OCI-LY1 (cell line): ENCODE measurements around the gene SRCIN1.

Source experiments
- H2AFZ ChIP-seq: fragments of 200-600 bp; sonication (generic), shearing (Covaris generic); 2 replicates; pipeline ENCODE4 v1.6.0; 2014; ENCODE audit warnings: antibody characterized with exemption, mild to moderate bottlenecking, low read length
- H3F3A ChIP-seq: fragments of 200-600 bp; sonication (generic), shearing (Covaris generic); 2 replicates; pipeline ENCODE4 v1.6.0; 2014; ENCODE audit warnings: mild to moderate bottlenecking, antibody characterized with exemption, low read length, moderate library complexity; ENCODE audit not compliant: insufficient read depth
- H3K27ac ChIP-seq: fragments of 200-600 bp; sonication (generic); 2 replicates; pipeline ENCODE4 v1.5.1; 2014; ENCODE audit warnings: low read length, mixed run types, mild to moderate bottlenecking, low read depth; ENCODE audit not compliant: poor library complexity, severe bottlenecking
- H3K27me3 ChIP-seq: fragments of 200-600 bp; sonication (generic); 2 replicates; pipeline ENCODE4 v1.6.0; 2014; ENCODE audit warnings: antibody characterized with exemption, mild to moderate bottlenecking, low read length, moderate library complexity; ENCODE audit not compliant: insufficient read depth
- H3K36me3 ChIP-seq: fragments of 200-600 bp; sonication (generic); 2 replicates; pipeline ENCODE4 v1.6.1; 2014; ENCODE audit warnings: mild to moderate bottlenecking, antibody characterized with exemption, low read length, moderate library complexity, mixed read lengths; ENCODE audit not compliant: insufficient read depth
- H3K4me1 ChIP-seq: fragments of 200-600 bp; sonication (generic); 2 replicates; pipeline ENCODE4 v1.5.1; 2014; ENCODE audit warnings: mild to moderate bottlenecking, low read length, moderate library complexity; ENCODE audit not compliant: insufficient read depth, severe bottlenecking
- H3K4me2 ChIP-seq: fragments of 200-600 bp; sonication (generic), shearing (Covaris generic); 2 replicates; pipeline ENCODE4 v1.6.1; 2014; ENCODE audit warnings: low read length
- H3K4me3 ChIP-seq: fragments of 200-600 bp; sonication (generic); 2 replicates; pipeline ENCODE4 v1.5.1; 2014; ENCODE audit warnings: low read length, low read depth, mild to moderate bottlenecking, mixed read lengths; ENCODE audit not compliant: poor library complexity, severe bottlenecking
- H3K79me2 ChIP-seq: fragments of 200-600 bp; shearing (Covaris generic); 2 replicates; pipeline ENCODE4 v1.6.1; 2016; ENCODE audit warnings: mixed run types, low read length, mixed read lengths; ENCODE audit not compliant: insufficient read depth
- H3K9ac ChIP-seq: fragments of 200-600 bp; sonication (generic), shearing (Covaris generic); 2 replicates; pipeline ENCODE4 v1.6.1; 2014; ENCODE audit warnings: mild to moderate bottlenecking, low read length, mixed read lengths
- H3K9me2 ChIP-seq: fragments of 200-600 bp; sonication (generic), shearing (Covaris generic); 2 replicates; pipeline ENCODE4 v1.6.1; 2014; ENCODE audit warnings: low read depth, mild to moderate bottlenecking, low read length, mixed read lengths
- H3K9me3 ChIP-seq: fragments of 200-600 bp; shearing (Covaris generic); 2 replicates; pipeline ENCODE4 v1.6.1; 2014; ENCODE audit warnings: low read length, mixed read lengths
- H4K20me1 ChIP-seq: fragments of 200-600 bp; sonication (generic), shearing (Covaris generic); 2 replicates; pipeline ENCODE4 v1.6.0; 2016; ENCODE audit warnings: mild to moderate bottlenecking, low read length; ENCODE audit not compliant: insufficient read depth
- CTCF ChIP-seq: fragments of 200-600 bp; sonication (generic), shearing (Covaris generic); IDR thresholded peaks from 2 replicates; pipeline ENCODE4 v1.5.1; 2017; ENCODE audit warnings: mild to moderate bottlenecking, antibody characterized with exemption, low read length, moderate library complexity, mixed read lengths
- EZH2 ChIP-seq: fragments of 200-600 bp; sonication (generic), shearing (Covaris generic); IDR thresholded peaks from 2 replicates; pipeline ENCODE4 v1.8.0; 2017; ENCODE audit warnings: borderline replicate concordance, mixed run types, mild to moderate bottlenecking, antibody characterized with exemption, low read length, moderate library complexity, mixed read lengths

Gene SRCIN1

DNA sequence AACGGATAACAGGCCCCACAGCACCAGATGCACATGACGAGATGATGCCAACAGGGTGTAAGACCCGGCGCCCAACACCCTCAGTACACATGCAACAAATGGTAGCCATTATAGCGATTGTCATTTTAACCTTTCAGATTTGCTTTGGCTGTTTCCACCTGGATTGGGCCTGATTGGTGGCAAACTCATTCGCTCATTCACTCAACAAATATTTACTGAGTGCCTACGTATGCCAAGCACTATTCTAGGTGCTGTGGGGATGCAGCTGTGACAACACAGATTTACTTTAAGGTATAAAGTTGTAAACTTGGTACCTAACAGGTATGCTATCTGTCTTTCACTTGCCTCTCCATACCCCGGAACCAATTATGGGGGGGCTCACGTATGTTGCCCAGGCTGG lies 66.8 kb downstream of the SRCIN1 start:
- Histone ChIP-seq H3K36me3 (no peaks in the 10 kb centered on the region), H3K9me2 (no peaks in the 10 kb centered on the region), H3K9me3 (no peaks in the 10 kb centered on the region), H3K4me3 (no peak overlapping the region), H4K20me1 (no peaks in the 10 kb centered on the region), H3K9ac (no peak overlapping the region), H3K4me2 (no peak overlapping the region), H3K79me2 (no peaks in the 10 kb centered on the region), H2AFZ (no peak overlapping the region), H3K27ac (no peak overlapping the region), H3K4me1 (no peaks in the 10 kb centered on the region), H3K27me3 (0 out of 2 replicates have a peak, but pooled peaks cover 12% of the 10 kb centered on the region), H3F3A (no peaks in the 10 kb centered on the region)
- no peak for TF ChIP-seq EZH2
- no peak for TF ChIP-seq CTCF

GRCh38 chr17:38536661-38537060 lies 69.1 kb downstream of the SRCIN1 start:
- TF ChIP-seq CTCF (no peak), EZH2 (no peak)
- H3K27me3 ChIP-seq: 0 out of 2 replicates have a peak, but pooled peaks cover 7% of the 10 kb centered on the region
- no peak overlapping the region for H3K4me2 ChIP-seq
- H4K20me1 ChIP-seq: no peaks in the 10 kb centered on the region
- H3K79me2 ChIP-seq: no peaks in the 10 kb centered on the region
- no peak overlapping the region for H3K27ac ChIP-seq
- H3K9me3 ChIP-seq: no peaks in the 10 kb centered on the region
- H3K9me2 ChIP-seq: no peaks in the 10 kb centered on the region
- no peak overlapping the region for H3K9ac ChIP-seq
- H2AFZ ChIP-seq: no peak overlapping the region
- H3K36me3 ChIP-seq: no peaks in the 10 kb centered on the region
- H3K4me3 ChIP-seq: no peak overlapping the region
- H3F3A ChIP-seq: no peaks in the 10 kb centered on the region
- no peaks in the 10 kb centered on the region for H3K4me1 ChIP-seq

DNA sequence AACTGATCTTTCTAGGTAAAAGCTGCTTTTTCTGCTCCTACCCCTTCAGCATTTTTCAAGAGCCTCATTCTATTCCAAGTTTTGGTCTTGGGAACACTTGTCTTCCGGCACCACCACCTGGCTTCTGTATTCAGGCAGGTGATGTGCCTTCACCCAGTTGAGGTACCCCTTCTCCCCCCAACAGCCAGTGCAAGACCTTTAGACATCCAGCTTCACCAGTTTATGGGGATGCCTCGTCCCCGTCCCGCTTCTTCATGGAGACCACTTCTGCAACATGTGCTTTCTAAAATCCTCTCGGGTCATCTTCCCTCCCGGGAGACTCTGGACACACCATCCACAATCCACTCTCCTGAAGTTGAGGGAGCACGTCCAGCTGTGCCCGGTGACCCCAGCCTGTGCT lies 69.9 kb downstream of the SRCIN1 start:
- Histone ChIP-seq H3K4me3 (no peak overlapping the region), H3K9ac (no peak overlapping the region), H4K20me1 (no peaks in the 10 kb centered on the region), H3K27me3 (0 out of 2 replicates have a peak, but pooled peaks cover 7% of the 10 kb centered on the region), H3K9me3 (no peaks in the 10 kb centered on the region), H3K79me2 (no peaks in the 10 kb centered on the region), H2AFZ (no peak overlapping the region), H3K27ac (no peak overlapping the region), H3F3A (no peaks in the 10 kb centered on the region), H3K4me1 (no peaks in the 10 kb centered on the region), H3K4me2 (no peak overlapping the region), H3K9me2 (no peaks in the 10 kb centered on the region), H3K36me3 (no peaks in the 10 kb centered on the region)
- no peak for TF ChIP-seq CTCF
- no peak for TF ChIP-seq EZH2
